Astrocyte (in vitro differentiated cells and primary cell): Measurements from ENCODE around the gene WASF2.

ENCODE experiments used
- EZH2 ChIP-seq: IDR thresholded peaks from 2 replicates; pipeline ENCODE4 v1.6.1; 2012; ENCODE audit warnings: mild to moderate bottlenecking, low read length, inconsistent platforms; ENCODE audit not compliant: insufficient read depth
- TF ChIP-seq, protein P1 (sequence below): IDR thresholded peaks from 2 replicates; pipeline ENCODE4 v1.5.1; 2011; ENCODE audit warnings: low read depth, mild to moderate bottlenecking, inconsistent platforms, low read length, moderate library complexity; ENCODE audit not compliant: insufficient read depth

DNA sequence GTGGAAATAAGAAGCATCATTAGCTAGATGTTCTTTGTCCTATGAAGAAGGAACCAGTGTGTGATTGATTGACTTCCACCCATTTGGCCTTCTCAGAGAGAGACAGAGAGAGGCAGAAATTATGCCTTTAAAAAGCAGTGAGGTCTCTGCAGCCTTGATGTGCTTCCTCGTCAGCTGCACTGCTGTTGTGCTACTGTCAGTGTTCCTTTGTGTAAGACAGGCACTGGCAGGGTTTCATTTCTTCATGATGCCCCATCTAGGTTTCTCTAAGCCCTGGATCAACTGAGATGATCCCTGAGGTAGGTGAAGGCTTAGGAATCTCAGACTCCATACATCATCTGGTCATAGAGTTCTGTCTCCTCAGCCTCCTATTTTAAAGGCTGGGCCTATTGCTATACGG lies 62.6 kb downstream of the WASF2 start:
- TF ChIP-seq, protein P1, sequence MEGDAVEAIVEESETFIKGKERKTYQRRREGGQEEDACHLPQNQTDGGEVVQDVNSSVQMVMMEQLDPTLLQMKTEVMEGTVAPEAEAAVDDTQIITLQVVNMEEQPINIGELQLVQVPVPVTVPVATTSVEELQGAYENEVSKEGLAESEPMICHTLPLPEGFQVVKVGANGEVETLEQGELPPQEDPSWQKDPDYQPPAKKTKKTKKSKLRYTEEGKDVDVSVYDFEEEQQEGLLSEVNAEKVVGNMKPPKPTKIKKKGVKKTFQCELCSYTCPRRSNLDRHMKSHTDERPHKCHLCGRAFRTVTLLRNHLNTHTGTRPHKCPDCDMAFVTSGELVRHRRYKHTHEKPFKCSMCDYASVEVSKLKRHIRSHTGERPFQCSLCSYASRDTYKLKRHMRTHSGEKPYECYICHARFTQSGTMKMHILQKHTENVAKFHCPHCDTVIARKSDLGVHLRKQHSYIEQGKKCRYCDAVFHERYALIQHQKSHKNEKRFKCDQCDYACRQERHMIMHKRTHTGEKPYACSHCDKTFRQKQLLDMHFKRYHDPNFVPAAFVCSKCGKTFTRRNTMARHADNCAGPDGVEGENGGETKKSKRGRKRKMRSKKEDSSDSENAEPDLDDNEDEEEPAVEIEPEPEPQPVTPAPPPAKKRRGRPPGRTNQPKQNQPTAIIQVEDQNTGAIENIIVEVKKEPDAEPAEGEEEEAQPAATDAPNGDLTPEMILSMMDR: no peak
- TF ChIP-seq EZH2: no peak
